ENCODE measurements around the gene ST6GAL1.

DNA sequence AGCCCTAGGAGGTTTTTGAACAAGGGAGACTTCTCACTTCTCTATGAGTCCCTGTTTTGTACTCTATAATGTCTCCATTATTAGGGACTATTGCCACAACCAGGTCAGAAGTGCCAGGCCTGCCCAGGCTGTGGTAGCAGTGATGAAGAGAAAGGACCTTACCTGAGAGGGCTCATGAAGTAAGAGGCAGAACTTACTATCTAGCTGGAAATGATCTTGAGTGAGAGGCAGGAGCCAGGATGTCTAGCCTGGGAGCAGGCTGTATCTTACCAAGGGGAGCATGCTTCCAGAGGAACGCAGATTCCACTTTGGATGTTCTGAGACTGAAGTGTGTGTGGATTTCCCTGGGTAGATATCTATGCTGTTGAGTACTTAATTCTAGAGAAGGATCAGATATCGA, 115.7 kb downstream of the ST6GAL1 start:
- TF ChIP-seq POLR2A (IDR thresholded peaks at IDR 0.05): no peak
- TF ChIP-seq POLR2AphosphoS5 (IDR thresholded peaks at IDR 0.05): no peak

All from gastroesophageal sphincter (tissue), 2 donors.